K562 (cell line): ENCODE results near the gene YIF1A. TPM values are rescaled to one million over a fixed set of nuclear protein-coding genes. Genes with fewer than 3 reads are reported as not detected.

ENCODE experiments used
- EP400 ChIP-seq: fragments of 450-650 bp; IDR thresholded peaks from 2 replicates; pipeline ENCODE4 v1.6.1; 2017; ENCODE audit warnings: antibody characterized with exemption, mild to moderate bottlenecking, moderate library complexity
- MIER1 ChIP-seq: fragments of 450-650 bp; IDR thresholded peaks from 2 replicates; pipeline ENCODE4 v1.6.1; 2016; ENCODE audit warnings: antibody characterized with exemption, mild to moderate bottlenecking, low read depth
- MLLT1 ChIP-seq, 2 experiments: fragments of 450-650 bp; IDR thresholded peaks; 2 replicates each; pipeline ENCODE4 v1.6.1; 2016
- NR0B1 ChIP-seq: fragments of 450-650 bp; IDR thresholded peaks from one replicate; pipeline ENCODE4 v1.6.1; 2018; ENCODE audit warnings: mild to moderate bottlenecking, moderate library complexity; ENCODE audit not compliant: partially characterized antibody
- ZHX1 ChIP-seq: fragments of 150-350 bp; conservative IDR thresholded peaks from 2 replicates; pipeline ENCODE4 v1.6.1; 2014; ENCODE audit warnings: low read length
- ZNF274 ChIP-seq: IDR thresholded peaks from 2 replicates; pipeline ENCODE4 v1.6.1; 2011; ENCODE audit warnings: low read depth, mild to moderate bottlenecking, low read length, moderate library complexity, borderline replicate concordance
- ZNF318 ChIP-seq, 2 experiments: fragments of 450-650 bp; IDR thresholded peaks; 2 replicates each; pipeline ENCODE4 v1.6.1; 2016; ENCODE audit warnings: mild to moderate bottlenecking in 2 of 2, borderline replicate concordance in 1 of 2, low read depth in 1 of 2, moderate library complexity in 1 of 2
- polyA plus RNA-seq, 8 experiments: library from polyadenylated mRNA; depleted of rRNA in 4 of 8; stranded (reverse) in 5 of 8; unstranded in 3 of 8; fragments of >200 nt; fragmentation: Nextera tagmentation in 2 of 8; fragmentation: Illumina TruSeq in 1 of 8; extraction: Ambion mirVana in 2 of 8; extraction: Trizol in 1 of 8; gene quantifications; 2 replicates each; pipeline versions ENCODE4 v1.2.1 to v1.2.3, GENCODE V29; 2011 to 2014; ENCODE audit warnings: inconsistent platforms in 1 of 8, missing spikeins in 1 of 8
- total RNA-seq, 7 experiments: library from RNA; depleted of rRNA in 6 of 7; stranded (reverse); fragments of >200 nt in 6 of 7; fragmentation: Illumina TruSeq in 2 of 7; extraction: Trizol in 2 of 7; gene quantifications; 2 replicates each; pipeline versions ENCODE4 v1.2.1 to v1.2.3, GENCODE V29; 2011 to 2021; ENCODE audit warnings: low replicate concordance in 1 of 7
- TF ChIP-seq, protein P1 (sequence below): sonication (generic); formaldehyde crosslinking; IDR thresholded peaks from 2 replicates; pipeline ENCODE4 v1.9.0; 2022; ENCODE audit warnings: mild to moderate bottlenecking, missing genetic modification reagents
- TF ChIP-seq, protein P2 (sequence below): fragments of 450-650 bp; conservative IDR thresholded peaks from 2 replicates; pipeline ENCODE4 v1.6.1; 2016; ENCODE audit warnings: missing genetic modification characterization, low read depth, mild to moderate bottlenecking, missing compliant biosample characterization, moderate library complexity

YIF1A gene
- total and polyA plus RNA-seq, 9 of the 15 experiments (the other 6 are each of a cell fraction or from before 2014, with no cell fraction given) = 8.6 to 121 (median 77.2) TPM

- TF ChIP-seq ZNF318 (IDR thresholded peaks at IDR 0.05; ENCODE audit: borderline replicate concordance in 1 of 2, low read depth in 1 of 2) (0 out of 4 replicates have a peak, but pooled peaks of 1 of the 2 experiments have one; percentile 20), MLLT1 (IDR thresholded peaks at IDR 0.05) (peak in 1 of 2 experiments; percentile 53; a peak in 1 of 4 replicates), ZHX1 (peak; percentile 43; the same call in 1 of the 2 replicates), ZNF274 (no peak), EP400 (peak; percentile 96), MIER1 (no peak), NR0B1 (no peak)
- TF ChIP-seq, protein P1, sequence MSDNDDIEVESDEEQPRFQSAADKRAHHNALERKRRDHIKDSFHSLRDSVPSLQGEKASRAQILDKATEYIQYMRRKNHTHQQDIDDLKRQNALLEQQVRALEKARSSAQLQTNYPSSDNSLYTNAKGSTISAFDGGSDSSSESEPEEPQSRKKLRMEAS (CRISPR knock-in tag) = peak; percentile 69; the same call in 1 of the 2 replicates
- TF ChIP-seq, protein P2, sequence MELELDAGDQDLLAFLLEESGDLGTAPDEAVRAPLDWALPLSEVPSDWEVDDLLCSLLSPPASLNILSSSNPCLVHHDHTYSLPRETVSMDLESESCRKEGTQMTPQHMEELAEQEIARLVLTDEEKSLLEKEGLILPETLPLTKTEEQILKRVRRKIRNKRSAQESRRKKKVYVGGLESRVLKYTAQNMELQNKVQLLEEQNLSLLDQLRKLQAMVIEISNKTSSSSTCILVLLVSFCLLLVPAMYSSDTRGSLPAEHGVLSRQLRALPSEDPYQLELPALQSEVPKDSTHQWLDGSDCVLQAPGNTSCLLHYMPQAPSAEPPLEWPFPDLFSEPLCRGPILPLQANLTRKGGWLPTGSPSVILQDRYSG (tag) = no peak
These were observed at the start of gene YIF1A (continued) for GRCh38 chr11:66288671-66289547.
